ACC112 (cell line): ENCODE measurements around the gene FAM9C.

Source experiments
- H2AFZ ChIP-seq: fragments of 200-600 bp; sonication (generic); one replicate; pipeline ENCODE4 v1.6.0; 2017; ENCODE audit warnings: antibody characterized with exemption, low read length; ENCODE audit not compliant: unreplicated experiment
- H3K27ac ChIP-seq: fragments of 200-600 bp; sonication (generic); 2 replicates; pipeline ENCODE4 v1.5.1; 2014; ENCODE audit warnings: low read depth, mild to moderate bottlenecking, antibody characterized with exemption, low read length, moderate library complexity
- H3K27me3 ChIP-seq: fragments of 200-600 bp; sonication (generic); 2 replicates; pipeline ENCODE4 v1.6.1; 2014; ENCODE audit warnings: mild to moderate bottlenecking, antibody characterized with exemption, low read length, moderate library complexity, mixed read lengths; ENCODE audit not compliant: insufficient read depth
- H3K36me3 ChIP-seq: fragments of 200-600 bp; sonication (generic); 2 replicates; pipeline ENCODE4 v1.6.1; 2016; ENCODE audit warnings: mild to moderate bottlenecking, antibody characterized with exemption, low read length, moderate library complexity, mixed read lengths; ENCODE audit not compliant: insufficient read depth
- H3K4me1 ChIP-seq: fragments of 200-600 bp; sonication (generic); one replicate; pipeline ENCODE4 v1.6.1; 2016; ENCODE audit warnings: low read length, mixed read lengths; ENCODE audit not compliant: insufficient read depth, unreplicated experiment, control insufficient read depth
- H3K4me3 ChIP-seq: fragments of 200-600 bp; sonication (generic); 2 replicates; pipeline ENCODE4 v1.5.1; 2014; ENCODE audit warnings: mild to moderate bottlenecking, low read depth, low read length
- H3K79me2 ChIP-seq: fragments of 200-600 bp; sonication (generic); one replicate; pipeline ENCODE4 v1.6.0; 2016; ENCODE audit warnings: low read length; ENCODE audit not compliant: control insufficient read depth, unreplicated experiment, insufficient read depth

FAM9C gene

GRCh38 chrX:12991575-12991974, 52.8 kb downstream of the FAM9C start:
- H3K4me3 ChIP-seq: no peak overlapping the region
- no peak overlapping the region for H3K27ac ChIP-seq
- H3K4me1 ChIP-seq: peaks cover 15% of the 10 kb centered on the region
- no peaks in the 10 kb centered on the region for H3K27me3 ChIP-seq
- H3K36me3 ChIP-seq: no peaks in the 10 kb centered on the region
- no peaks in the 10 kb centered on the region for H3K79me2 ChIP-seq
- H2AFZ ChIP-seq: no peak overlapping the region

GRCh38 chrX:12989461-12989860, 55.0 kb downstream of the FAM9C start:
- no peak overlapping the region for H2AFZ ChIP-seq
- H3K27ac ChIP-seq: peak overlapping the region; percentile 55
- H3K79me2 ChIP-seq: no peaks in the 10 kb centered on the region
- peaks cover 25% of the 10 kb centered on the region for H3K4me1 ChIP-seq
- no peaks in the 10 kb centered on the region for H3K36me3 ChIP-seq
- H3K27me3 ChIP-seq: no peaks in the 10 kb centered on the region
- 0 out of 2 replicates have a peak overlapping the region, but pooled peaks have one; percentile 37 for H3K4me3 ChIP-seq

- no peaks in the 10 kb centered on the region for H3K36me3 ChIP-seq
- 0 out of 2 replicates have a peak overlapping the region, but pooled peaks have one; percentile 37 for H3K4me3 ChIP-seq
- H3K4me1 ChIP-seq: peaks cover 30% of the 10 kb centered on the region
- peak overlapping the region; percentile 55 for H3K27ac ChIP-seq
- H3K79me2 ChIP-seq: no peaks in the 10 kb centered on the region
- H3K27me3 ChIP-seq: no peaks in the 10 kb centered on the region
- H2AFZ ChIP-seq: peak overlapping the region; percentile 38
Measured at GRCh38 chrX:12988797-12989196, 55.6 kb downstream of the FAM9C start.

- H3K27ac ChIP-seq: no peak overlapping the region
- no peak overlapping the region for H2AFZ ChIP-seq
- H3K4me3 ChIP-seq: no peak overlapping the region
- H3K27me3 ChIP-seq: no peaks in the 10 kb centered on the region
- H3K4me1 ChIP-seq: peaks cover 30% of the 10 kb centered on the region
- no peaks in the 10 kb centered on the region for H3K36me3 ChIP-seq
- no peaks in the 10 kb centered on the region for H3K79me2 ChIP-seq
Measured at GRCh38 chrX:12987900-12988594, 56.4 kb downstream of the FAM9C start.

GRCh38 chrX:12987340-12987739, 57.1 kb downstream of the FAM9C start:
- no peaks in the 10 kb centered on the region for H3K36me3 ChIP-seq
- peaks cover 30% of the 10 kb centered on the region for H3K4me1 ChIP-seq
- no peaks in the 10 kb centered on the region for H3K79me2 ChIP-seq
- H3K27me3 ChIP-seq: no peaks in the 10 kb centered on the region
- no peak overlapping the region for H2AFZ ChIP-seq
- H3K4me3 ChIP-seq: no peak overlapping the region
- H3K27ac ChIP-seq: no peak overlapping the region

- no peaks in the 10 kb centered on the region for H3K27me3 ChIP-seq
- no peak overlapping the region for H2AFZ ChIP-seq
- H3K27ac ChIP-seq: no peak overlapping the region
- H3K4me3 ChIP-seq: no peak overlapping the region
- peaks cover 30% of the 10 kb centered on the region for H3K4me1 ChIP-seq
- no peaks in the 10 kb centered on the region for H3K36me3 ChIP-seq
- H3K79me2 ChIP-seq: no peaks in the 10 kb centered on the region
Measured at GRCh38 chrX:12986886-12987285, 57.5 kb downstream of the FAM9C start.

- Histone ChIP-seq H3K79me2 (no peaks in the 10 kb centered on the region), H3K27me3 (no peaks in the 10 kb centered on the region), H2AFZ (no peak overlapping the region), H3K36me3 (no peaks in the 10 kb centered on the region), H3K4me1 (peaks cover 30% of the 10 kb centered on the region), H3K4me3 (no peak overlapping the region), H3K27ac (no peak overlapping the region)
Measured at GRCh38 chrX:12986164-12986779, 58.1 kb downstream of the FAM9C start.
